ENCODE results near the gene GPC5. TPM values are rescaled to one million over a fixed set of nuclear protein-coding genes. Genes with fewer than 3 reads are reported as not detected.

The GPC5 gene
- total and polyA plus RNA-seq, 3 donors from 2014 or later = 11.5 to 81.8 (median 52.1) TPM

- intact Hi-C loops (cut with DNase I; ENCODE audit: low total_unique reads) = no loop called here
- Histone ChIP-seq H3K36me3 (ENCODE audit: low read depth, missing control alignments) (no peaks in the 10 kb centered on the region), H3K9me3 (no peaks in the 10 kb centered on the region), H3K4me1 (no peaks in the 10 kb centered on the region), H3K4me3 (no peak overlapping the region), H3K27me3 (no peaks in the 10 kb centered on the region), H3K27ac (no peak overlapping the region)
- no peak for TF ChIP-seq CTCF (IDR thresholded peaks at IDR 0.05)
- no peak for TF ChIP-seq POLR2A (IDR thresholded peaks at IDR 0.05)
- DNase-seq = no peak
Observed at GRCh38 chr13:91520952-91521351, 122.5 kb downstream of the GPC5 start.

GRCh38 chr13:91523116-91523515 is 124.7 kb downstream of the GPC5 start:
- TF ChIP-seq POLR2A (IDR thresholded peaks at IDR 0.05) (no peak), CTCF (IDR thresholded peaks at IDR 0.05) (no peak)
- intact Hi-C loops (cut with DNase I; ENCODE audit: low total_unique reads) = no loop called here
- no peaks in the 10 kb centered on the region for H3K27me3 ChIP-seq
- H3K9me3 ChIP-seq = no peaks in the 10 kb centered on the region
- no peaks in the 10 kb centered on the region for H3K36me3 ChIP-seq (ENCODE audit: low read depth, missing control alignments)
- no peak overlapping the region for H3K4me3 ChIP-seq
- no peak for DNase-seq
- 82 to 90% methylated on average over 3 of the region's 3 CpGs for WGBS, 2 donors
- H3K4me1 ChIP-seq = no peaks in the 10 kb centered on the region
- no peak overlapping the region for H3K27ac ChIP-seq

GRCh38 chr13:91526543-91527033 is 128.2 kb downstream of the GPC5 start:
- Histone ChIP-seq H3K4me1 (no peaks in the 10 kb centered on the region), H3K27me3 (no peaks in the 10 kb centered on the region), H3K4me3 (no peak overlapping the region), H3K9me3 (no peaks in the 10 kb centered on the region), H3K27ac (no peak overlapping the region), H3K36me3 (ENCODE audit: low read depth, missing control alignments) (no peaks in the 10 kb centered on the region)
- TF ChIP-seq POLR2A (IDR thresholded peaks at IDR 0.05) (no peak), CTCF (IDR thresholded peaks at IDR 0.05) (no peak)
- WGBS, 2 donors = 89 to 94% methylated on average over 3 of the region's 3 CpGs
- intact Hi-C loops (cut with DNase I; ENCODE audit: low total_unique reads) = no loop called here
- no peak for DNase-seq

- Histone ChIP-seq H3K4me1 (no peaks in the 10 kb centered on the region), H3K4me3 (no peak overlapping the region), H3K27me3 (no peaks in the 10 kb centered on the region), H3K9me3 (no peaks in the 10 kb centered on the region), H3K36me3 (ENCODE audit: low read depth, missing control alignments) (no peaks in the 10 kb centered on the region), H3K27ac (no peak overlapping the region)
- TF ChIP-seq POLR2A (IDR thresholded peaks at IDR 0.05) (no peak), CTCF (IDR thresholded peaks at IDR 0.05) (no peak)
- WGBS, 2 donors = 71 to 79% methylated on average over 3 of the region's 3 CpGs
- intact Hi-C loops (cut with DNase I; ENCODE audit: low total_unique reads) = no loop called here
- DNase-seq = no peak
Observed at GRCh38 chr13:91529739-91530482, 131.5 kb downstream of the GPC5 start.

- H3K36me3 ChIP-seq (ENCODE audit: low read depth, missing control alignments) = no peaks in the 10 kb centered on the region
- no peaks in the 10 kb centered on the region for H3K4me1 ChIP-seq
- 49 to 54% methylated on average over 2 of the region's 2 CpGs for WGBS, 2 donors
- TF ChIP-seq POLR2A (IDR thresholded peaks at IDR 0.05) (no peak), CTCF (IDR thresholded peaks at IDR 0.05) (no peak)
- H3K27ac ChIP-seq = peak overlapping the region in 1 of 2 donors; percentile 37
- H3K27me3 ChIP-seq = no peaks in the 10 kb centered on the region
- H3K4me3 ChIP-seq = no peak overlapping the region
- DNase-seq = no peak
- intact Hi-C loops (cut with DNase I; ENCODE audit: low total_unique reads) = no loop called here
- no peaks in the 10 kb centered on the region for H3K9me3 ChIP-seq
Observed at GRCh38 chr13:91531646-91532045, 133.2 kb downstream of the GPC5 start.

Data from testis (tissue), 3 donors.